SU-DHL-6 (cell line): Measurements from ENCODE around the gene PSMD14.

ENCODE experiments used
- EZH2phosphoT487 ChIP-seq: fragments of 200-600 bp; sonication (generic), shearing (Covaris generic); conservative IDR thresholded peaks from 2 replicates; pipeline ENCODE4 v1.6.1; 2018; ENCODE audit warnings: mild to moderate bottlenecking, antibody characterized with exemption, low read length, moderate library complexity, mixed read lengths
- TF ChIP-seq, protein P1 (sequence below): fragments of 200-600 bp; sonication (generic); IDR thresholded peaks from one replicate; pipeline ENCODE4 v1.5.1; 2017; ENCODE audit warnings: antibody characterized with exemption, mild to moderate bottlenecking, low read length, moderate library complexity; ENCODE audit not compliant: insufficient read depth, poor library complexity, severe bottlenecking

DNA sequence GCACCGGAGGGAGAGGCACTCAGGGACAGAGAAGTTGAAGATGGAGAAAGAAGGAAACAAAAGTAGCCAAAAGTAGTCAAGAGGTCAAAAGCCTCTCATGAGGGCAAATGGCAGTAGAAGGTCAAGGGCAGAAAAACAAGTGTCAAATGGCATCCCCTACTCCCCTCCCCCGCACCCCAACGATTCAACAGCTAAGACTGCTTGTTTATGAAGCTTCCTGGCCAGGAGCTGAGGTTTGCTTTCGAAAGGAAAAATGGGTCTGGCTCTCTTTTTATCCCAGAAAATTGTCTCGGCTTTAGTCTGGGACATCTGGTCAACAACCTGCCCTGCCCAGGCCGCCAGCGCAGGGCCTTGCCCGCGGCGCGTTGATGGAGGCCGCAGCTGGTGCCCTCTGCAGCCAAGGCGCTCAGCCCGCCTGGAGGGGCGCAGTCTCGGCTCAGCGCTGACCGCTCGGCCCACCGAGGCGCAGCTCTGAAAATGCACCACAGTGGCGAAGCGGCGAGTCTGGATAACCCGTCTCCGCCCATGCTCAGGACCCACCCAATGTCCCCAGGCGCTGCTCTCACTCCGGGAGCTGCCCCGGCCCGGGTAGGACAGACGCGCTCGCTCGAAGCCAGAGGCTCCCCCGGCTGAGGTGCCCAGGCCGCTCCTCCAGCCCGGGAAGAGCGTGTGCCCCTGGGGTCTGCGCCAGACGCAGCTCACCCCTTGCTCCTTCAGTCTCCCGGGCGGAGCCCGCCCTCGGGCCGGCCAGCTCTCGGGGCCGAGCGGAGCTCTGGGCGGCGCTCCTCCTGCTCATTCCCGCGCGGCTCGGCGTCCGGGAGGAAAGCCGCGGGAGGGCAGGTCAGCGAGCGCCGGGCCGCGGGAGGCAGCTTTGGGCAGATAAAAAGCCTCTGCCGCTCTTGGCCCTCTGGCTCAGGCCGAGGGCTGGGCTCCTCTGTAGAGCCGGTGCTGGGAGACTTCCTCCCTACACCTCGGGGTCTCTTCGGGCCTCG is 106.1 kb downstream of the PSMD14 start:
- TF ChIP-seq, protein P1, sequence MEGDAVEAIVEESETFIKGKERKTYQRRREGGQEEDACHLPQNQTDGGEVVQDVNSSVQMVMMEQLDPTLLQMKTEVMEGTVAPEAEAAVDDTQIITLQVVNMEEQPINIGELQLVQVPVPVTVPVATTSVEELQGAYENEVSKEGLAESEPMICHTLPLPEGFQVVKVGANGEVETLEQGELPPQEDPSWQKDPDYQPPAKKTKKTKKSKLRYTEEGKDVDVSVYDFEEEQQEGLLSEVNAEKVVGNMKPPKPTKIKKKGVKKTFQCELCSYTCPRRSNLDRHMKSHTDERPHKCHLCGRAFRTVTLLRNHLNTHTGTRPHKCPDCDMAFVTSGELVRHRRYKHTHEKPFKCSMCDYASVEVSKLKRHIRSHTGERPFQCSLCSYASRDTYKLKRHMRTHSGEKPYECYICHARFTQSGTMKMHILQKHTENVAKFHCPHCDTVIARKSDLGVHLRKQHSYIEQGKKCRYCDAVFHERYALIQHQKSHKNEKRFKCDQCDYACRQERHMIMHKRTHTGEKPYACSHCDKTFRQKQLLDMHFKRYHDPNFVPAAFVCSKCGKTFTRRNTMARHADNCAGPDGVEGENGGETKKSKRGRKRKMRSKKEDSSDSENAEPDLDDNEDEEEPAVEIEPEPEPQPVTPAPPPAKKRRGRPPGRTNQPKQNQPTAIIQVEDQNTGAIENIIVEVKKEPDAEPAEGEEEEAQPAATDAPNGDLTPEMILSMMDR = no peak
- TF ChIP-seq EZH2phosphoT487 = no peak
